Karpas-422 (cell line): ENCODE results near the gene KXD1. TPM values are rescaled to one million over a fixed set of nuclear protein-coding genes. Genes with fewer than 3 reads are reported as not detected.

Experiments used
- DNase-seq: peaks from one replicate; pipeline ENCODE4 v3.0.0-alpha.2; 2015
- H2AFZ ChIP-seq: fragments of 200-600 bp; sonication (generic); 2 replicates; pipeline ENCODE4 v1.6.1; 2014; ENCODE audit warnings: antibody characterized with exemption, low read length, mixed read lengths
- H3K27ac ChIP-seq: fragments of 200-600 bp; sonication (generic); 2 replicates; pipeline ENCODE4 v1.5.1; 2014; ENCODE audit warnings: mild to moderate bottlenecking, low read length, moderate library complexity
- H3K27me3 ChIP-seq: fragments of 200-600 bp; sonication (generic); 2 replicates; pipeline ENCODE4 v1.6.1; 2014; ENCODE audit warnings: low read length, mixed read lengths
- H3K36me3 ChIP-seq: fragments of 200-600 bp; sonication (generic); 2 replicates; pipeline ENCODE4 v1.6.1; 2014; ENCODE audit warnings: low read length, mixed read lengths; ENCODE audit not compliant: insufficient read depth
- H3K4me1 ChIP-seq: fragments of 200-600 bp; sonication (generic); 2 replicates; pipeline ENCODE4 v1.6.1; 2014; ENCODE audit warnings: mild to moderate bottlenecking, low read length, mixed read lengths
- H3K4me2 ChIP-seq: fragments of 200-600 bp; sonication (generic); 2 replicates; pipeline ENCODE4 v1.6.1; 2014; ENCODE audit warnings: low read length, low read depth, mild to moderate bottlenecking; ENCODE audit not compliant: poor library complexity, severe bottlenecking
- H3K4me3 ChIP-seq: fragments of 200-600 bp; sonication (generic); 2 replicates; pipeline ENCODE4 v1.5.1; 2014; ENCODE audit warnings: mild to moderate bottlenecking, antibody characterized with exemption, low read length, mixed read lengths
- H3K79me2 ChIP-seq: fragments of 200-600 bp; sonication (generic); 2 replicates; pipeline ENCODE4 v1.6.1; 2014; ENCODE audit warnings: mild to moderate bottlenecking, low read length, mixed read lengths
- H3K9ac ChIP-seq: fragments of 200-600 bp; sonication (generic); 2 replicates; pipeline ENCODE4 v1.6.0; 2014; ENCODE audit warnings: low read length
- H3K9me2 ChIP-seq: fragments of 200-600 bp; sonication (generic), shearing (Covaris generic); replicated peaks from 2 replicates; pipeline ENCODE4 v1.6.0; 2014; ENCODE audit warnings: mild to moderate bottlenecking, low read length, moderate library complexity; ENCODE audit not compliant: insufficient read depth
- H3K9me3 ChIP-seq: fragments of 300-700, 200-600 bp; sonication (generic); 2 replicates; pipeline ENCODE4 v1.6.1; 2014; ENCODE audit warnings: low read length, mixed read lengths
- H4K20me1 ChIP-seq: fragments of 200-600 bp; sonication (generic); 2 replicates; pipeline ENCODE4 v1.6.1; 2014; ENCODE audit warnings: mild to moderate bottlenecking, antibody characterized with exemption, low read length, low read depth; ENCODE audit not compliant: insufficient read depth
- total RNA-seq: library from RNA; depleted of rRNA; stranded (reverse); fragments of >200 nt; shearing (Covaris generic); gene quantifications from 2 replicates; pipeline ENCODE4 v1.2.3, GENCODE V29; 2014; ENCODE audit warnings: low replicate concordance

Gene KXD1
- total RNA-seq, 1 experiment from 2014 or later, result 103 TPM

DNA sequence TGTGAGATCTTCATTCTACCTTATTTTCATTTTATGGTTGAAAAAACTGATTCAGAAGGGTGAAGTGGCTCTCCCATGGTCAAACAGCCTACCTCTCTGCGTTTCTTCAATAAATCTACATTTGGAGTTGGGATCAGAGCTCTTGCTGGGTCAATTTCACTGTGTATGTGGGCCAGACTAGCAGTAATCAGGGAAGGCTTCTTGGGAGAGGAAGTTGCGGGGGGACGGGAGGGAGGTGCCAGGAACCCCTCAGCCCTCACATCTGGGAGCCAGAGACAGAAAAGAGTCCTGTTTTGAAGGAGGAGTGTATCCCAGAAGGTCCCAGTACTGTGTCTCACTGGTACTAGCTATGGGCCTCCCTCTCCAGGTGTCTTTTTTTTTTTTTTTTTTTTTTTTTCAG lies 934 bp downstream of the KXD1 start:
- Histone ChIP-seq H3K27me3 (no peaks in the 10 kb centered on the region), H2AFZ (no peak overlapping the region), H3K9ac (peak overlapping the region; percentile 93), H3K9me2 (no peaks in the 10 kb centered on the region), H3K27ac (peak overlapping the region; percentile 72), H3K79me2 (peaks cover 33% of the 10 kb centered on the region), H3K9me3 (no peaks in the 10 kb centered on the region), H4K20me1 (no peaks in the 10 kb centered on the region), H3K4me3 (peak overlapping the region; percentile 95), H3K36me3 (no peaks in the 10 kb centered on the region), H3K4me2 (peak overlapping the region; percentile 99), H3K4me1 (peaks cover 18% of the 10 kb centered on the region)
- peak; percentile 51 for DNase-seq

DNA sequence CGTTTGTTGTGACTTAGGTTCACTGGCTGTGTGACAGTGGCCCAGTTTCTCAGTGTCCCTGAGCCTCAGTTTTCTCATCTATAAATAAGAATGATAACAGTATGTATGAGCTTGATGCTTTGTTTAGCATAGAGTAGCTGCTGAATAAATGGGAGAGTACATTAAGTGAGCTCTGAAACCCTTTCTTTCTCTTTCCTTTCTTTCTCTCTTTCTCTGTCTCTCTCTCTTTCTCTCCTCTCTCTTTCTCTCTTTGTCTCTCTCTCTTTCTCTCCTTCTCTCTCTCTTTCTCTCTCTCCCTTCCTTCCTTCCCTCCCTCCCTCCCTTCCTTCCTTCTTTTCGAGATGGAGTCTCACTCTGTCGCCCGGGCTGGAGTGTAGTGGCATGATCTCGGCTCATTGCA lies 2.0 kb downstream of the KXD1 start:
- Histone ChIP-seq H3K9me3 (no peaks in the 10 kb centered on the region), H3K9me2 (no peaks in the 10 kb centered on the region), H3K9ac (peak overlapping the region; percentile 93; the same call in 1 of the 2 replicates), H3K27ac (no peak overlapping the region), H3K4me2 (peak overlapping the region; percentile 99), H3K79me2 (peaks cover 33% of the 10 kb centered on the region), H4K20me1 (no peaks in the 10 kb centered on the region), H3K36me3 (no peaks in the 10 kb centered on the region), H3K27me3 (no peaks in the 10 kb centered on the region), H2AFZ (no peak overlapping the region), H3K4me3 (peak overlapping the region; percentile 95; the same call in 1 of the 2 replicates), H3K4me1 (peaks cover 18% of the 10 kb centered on the region)
- peak; percentile 36 for DNase-seq

DNA sequence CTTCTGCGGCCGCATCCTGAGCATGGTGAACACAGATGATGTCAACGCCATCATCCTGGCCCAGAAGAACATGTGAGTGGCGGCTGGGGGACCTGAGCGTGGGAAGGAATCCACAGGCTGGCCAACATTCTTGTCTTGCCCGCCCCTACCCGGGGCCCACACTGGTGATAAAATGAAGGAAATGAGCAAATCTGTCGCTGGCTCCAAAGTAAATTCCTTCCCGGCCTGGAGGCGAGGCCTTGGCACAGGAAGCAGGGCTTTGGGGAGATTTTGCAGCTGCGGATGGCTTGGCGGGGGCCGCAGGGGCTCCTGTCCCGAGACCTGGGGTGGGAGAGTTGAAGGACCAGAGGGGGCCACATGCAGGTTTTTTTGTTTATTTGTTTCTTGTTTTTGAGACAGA lies 4.4 kb downstream of the KXD1 start:
- Histone ChIP-seq H3K4me3 (no peak overlapping the region), H2AFZ (no peak overlapping the region), H3K4me2 (no peak overlapping the region), H3K9ac (no peak overlapping the region), H3K4me1 (peaks cover 16% of the 10 kb centered on the region), H3K27ac (no peak overlapping the region), H3K9me3 (no peaks in the 10 kb centered on the region), H3K79me2 (peaks cover 33% of the 10 kb centered on the region), H4K20me1 (no peaks in the 10 kb centered on the region), H3K9me2 (no peaks in the 10 kb centered on the region), H3K36me3 (peaks cover 3% of the 10 kb centered on the region; the same call in 1 of the 2 replicates), H3K27me3 (no peaks in the 10 kb centered on the region)
- DNase-seq, result peak; percentile 26

DNA sequence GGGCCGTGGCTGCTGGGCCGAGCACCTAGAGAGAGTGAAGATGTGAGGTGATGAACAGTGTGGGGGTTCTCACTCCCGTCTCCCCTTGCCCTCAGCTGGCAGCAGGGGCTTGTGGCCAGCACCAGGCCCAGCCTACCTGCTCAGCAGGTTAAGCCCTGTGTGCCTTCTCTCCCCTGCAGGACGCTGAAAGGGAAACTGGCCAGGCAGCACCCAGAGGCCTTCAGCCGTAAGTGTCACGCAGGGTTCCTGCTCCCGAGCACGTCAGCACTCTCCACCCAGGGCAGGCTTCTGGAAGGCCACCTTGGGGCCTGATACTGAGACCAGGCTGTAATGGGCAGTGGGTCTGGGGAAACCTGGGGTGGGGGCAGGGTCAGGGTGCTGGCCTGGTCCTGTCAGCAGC lies 9.3 kb downstream of the KXD1 start:
- no peak overlapping the region for H2AFZ ChIP-seq
- no peaks in the 10 kb centered on the region for H3K9me2 ChIP-seq
- peaks cover 6% of the 10 kb centered on the region for H3K4me1 ChIP-seq
- H3K9me3 ChIP-seq, result no peaks in the 10 kb centered on the region
- H3K4me3 ChIP-seq, result no peak overlapping the region
- peaks cover 2% of the 10 kb centered on the region; the same call in 1 of the 2 replicates for H4K20me1 ChIP-seq
- no peak overlapping the region for H3K9ac ChIP-seq
- H3K79me2 ChIP-seq, result peaks cover 2% of the 10 kb centered on the region
- DNase-seq, result no peak
- H3K4me2 ChIP-seq, result no peak overlapping the region
- H3K27me3 ChIP-seq, result no peaks in the 10 kb centered on the region
- H3K36me3 ChIP-seq, result peaks cover 19% of the 10 kb centered on the region
- H3K27ac ChIP-seq, result no peak overlapping the region

DNA sequence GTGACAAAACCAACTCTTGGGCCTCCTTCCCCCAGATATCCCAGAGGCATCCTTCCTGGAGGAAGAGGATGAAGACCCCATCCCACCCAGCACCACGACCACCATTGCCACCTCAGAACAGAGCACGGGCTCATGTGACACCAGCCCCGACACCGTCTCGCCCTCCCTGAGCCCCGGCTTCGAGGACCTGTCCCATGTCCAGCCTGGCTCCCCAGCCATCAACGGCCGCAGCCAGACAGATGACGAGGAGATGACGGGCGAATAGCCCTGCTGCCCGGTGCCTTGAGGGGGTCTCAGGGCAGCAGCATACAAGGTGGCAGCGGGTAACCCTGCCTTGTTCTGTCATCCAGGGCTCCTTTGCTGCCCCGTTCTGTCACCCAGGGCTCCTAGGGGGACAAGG lies 10.7 kb downstream of the KXD1 start:
- Histone ChIP-seq H3K79me2 (peaks cover 16% of the 10 kb centered on the region), H3K4me3 (no peak overlapping the region), H3K4me1 (peaks cover 17% of the 10 kb centered on the region), H3K9me2 (no peaks in the 10 kb centered on the region), H3K27ac (no peak overlapping the region), H3K4me2 (no peak overlapping the region), H3K9ac (no peak overlapping the region), H3K27me3 (no peaks in the 10 kb centered on the region), H2AFZ (no peak overlapping the region), H3K36me3 (peaks cover 27% of the 10 kb centered on the region), H4K20me1 (peaks cover 16% of the 10 kb centered on the region), H3K9me3 (no peaks in the 10 kb centered on the region)
- no peak for DNase-seq

DNA sequence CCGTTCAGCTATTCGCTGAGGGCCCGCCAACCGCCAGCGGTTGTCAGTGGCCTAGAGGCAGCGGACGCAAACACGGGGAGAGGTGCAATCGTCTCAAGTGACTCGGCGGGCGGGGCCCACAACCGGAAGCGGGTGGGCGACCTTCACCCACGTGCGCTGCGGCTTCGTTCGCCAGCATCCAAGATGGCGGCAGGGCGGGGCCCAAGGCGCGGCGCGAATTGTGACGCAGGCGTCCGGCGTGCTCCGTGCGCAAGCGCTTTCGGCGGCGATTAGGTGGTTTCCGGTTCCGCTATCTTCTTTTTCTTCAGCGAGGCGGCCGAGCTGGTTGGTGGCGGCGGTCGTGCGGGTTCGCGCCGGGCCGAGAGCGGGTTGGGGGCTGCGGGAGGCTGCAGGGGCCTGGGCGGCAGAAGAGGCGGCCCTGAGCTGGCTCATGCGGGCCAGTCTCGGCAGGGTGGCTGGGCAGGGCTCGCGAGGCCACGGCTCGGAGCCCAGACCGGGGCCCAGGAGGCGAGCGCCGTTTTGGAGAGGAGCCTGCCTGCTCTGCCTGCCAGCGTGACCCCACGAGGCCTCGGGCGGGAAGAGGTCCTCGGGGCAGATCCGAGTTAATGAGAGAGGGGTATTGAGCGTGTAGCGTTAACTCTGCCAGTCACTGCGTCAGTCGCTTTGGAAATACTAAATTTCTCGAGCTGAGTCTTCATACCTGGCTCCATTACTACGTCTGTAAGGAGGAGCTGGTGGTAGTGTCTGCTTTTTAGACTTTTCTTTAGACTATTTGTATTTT lies 14.1 kb downstream of the KXD1 start, which contains the start of gene UBA52:
Gene UBA52, plus strand, starts transcription at position 294 of the 781 bp plus-strand sequence. CDS start 1,444 bp downstream, outside the sequence.
- no peak within 1 kb of the TSS for H2AFZ ChIP-seq
- peaks cover 46% of the 10 kb centered on the region for H3K36me3 ChIP-seq

DNA sequence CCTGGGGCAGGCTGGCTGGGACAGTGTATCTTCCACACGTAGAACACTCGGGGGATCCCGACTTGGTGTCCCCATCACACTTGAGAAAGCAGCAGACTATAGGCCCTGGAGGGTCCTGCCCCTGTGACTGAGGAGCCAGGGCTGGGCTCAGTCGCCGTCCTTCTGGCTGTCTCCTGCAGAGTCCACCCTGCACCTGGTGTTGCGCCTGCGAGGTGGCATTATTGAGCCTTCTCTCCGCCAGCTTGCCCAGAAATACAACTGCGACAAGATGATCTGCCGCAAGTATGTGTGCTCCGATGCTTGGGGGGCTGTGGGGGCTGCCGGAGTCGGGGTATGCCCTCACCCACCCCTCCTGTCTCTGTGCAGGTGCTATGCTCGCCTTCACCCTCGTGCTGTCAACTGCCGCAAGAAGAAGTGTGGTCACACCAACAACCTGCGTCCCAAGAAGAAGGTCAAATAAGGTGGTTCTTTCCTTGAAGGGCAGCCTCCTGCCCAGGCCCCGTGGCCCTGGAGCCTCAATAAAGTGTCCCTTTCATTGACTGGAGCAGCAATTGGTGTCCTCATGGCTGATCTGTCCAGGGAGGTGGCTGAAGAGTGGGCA lies 17.1 kb downstream of the KXD1 start:
- no peak overlapping the region for H3K27ac ChIP-seq

More for the DNA sequence above, 14.1 kb downstream of the KXD1 start, which contains the start of gene UBA52:
- H3K27ac ChIP-seq, result peak within 1 kb of the TSS; percentile 41
- no peaks in the 10 kb centered on the region for H3K9me3 ChIP-seq
- peak within 1 kb of the TSS; percentile 92 for H3K4me2 ChIP-seq
- peaks cover 19% of the 10 kb centered on the region for H3K4me1 ChIP-seq
- peaks cover 32% of the 10 kb centered on the region for H4K20me1 ChIP-seq
- peaks cover 19% of the 10 kb centered on the region for H3K79me2 ChIP-seq
- H3K4me3 ChIP-seq, result peak within 1 kb of the TSS; percentile 96
- peak; percentile 99 for DNase-seq
- H3K27me3 ChIP-seq, result no peaks in the 10 kb centered on the region
- no peaks in the 10 kb centered on the region for H3K9me2 ChIP-seq
- peak within 1 kb of the TSS; percentile 95 for H3K9ac ChIP-seq

DNA sequence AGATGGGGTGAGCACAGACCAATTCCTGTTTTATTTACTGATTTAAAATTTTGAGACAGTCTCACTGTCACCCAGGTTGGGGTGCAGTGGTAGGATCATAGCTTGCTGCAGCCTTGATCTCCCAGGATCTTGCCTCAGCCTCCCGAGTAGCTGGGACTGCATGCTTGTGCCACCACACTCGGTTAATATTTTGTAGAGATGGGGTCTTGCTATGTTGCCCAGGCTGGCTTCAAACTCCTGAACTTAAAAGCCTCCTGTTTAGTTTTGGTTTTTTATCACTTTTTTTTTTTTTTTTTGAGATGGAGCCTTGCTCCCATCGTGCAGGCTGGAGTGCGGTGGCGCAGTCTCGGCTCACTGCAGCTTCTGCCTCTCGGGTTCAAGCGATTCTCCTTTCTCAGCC lies 18.7 kb downstream of the KXD1 start:
- Histone ChIP-seq H4K20me1 (peaks cover 32% of the 10 kb centered on the region), H3K79me2 (peaks cover 19% of the 10 kb centered on the region), H3K4me2 (no peak overlapping the region), H2AFZ (no peak overlapping the region), H3K9me2 (no peaks in the 10 kb centered on the region), H3K27me3 (no peaks in the 10 kb centered on the region), H3K9ac (no peak overlapping the region), H3K27ac (no peak overlapping the region), H3K4me3 (no peak overlapping the region), H3K36me3 (peaks cover 26% of the 10 kb centered on the region), H3K9me3 (no peaks in the 10 kb centered on the region), H3K4me1 (peaks cover 13% of the 10 kb centered on the region)
- peak; percentile 38 for DNase-seq

More for the DNA sequence above, 17.1 kb downstream of the KXD1 start:
- H3K27me3 ChIP-seq, result no peaks in the 10 kb centered on the region
- no peak overlapping the region for H3K9ac ChIP-seq
- no peak overlapping the region for H3K4me3 ChIP-seq
- H3K79me2 ChIP-seq, result peaks cover 19% of the 10 kb centered on the region
- peaks cover 26% of the 10 kb centered on the region for H3K36me3 ChIP-seq
- no peaks in the 10 kb centered on the region for H3K9me2 ChIP-seq
- peaks cover 32% of the 10 kb centered on the region for H4K20me1 ChIP-seq
- H3K4me1 ChIP-seq, result peaks cover 19% of the 10 kb centered on the region
- DNase-seq, result no peak
- H3K4me2 ChIP-seq, result no peak overlapping the region
- H3K9me3 ChIP-seq, result no peaks in the 10 kb centered on the region
- H2AFZ ChIP-seq, result no peak overlapping the region
